Measurements from ENCODE around the gene ADCYAP1R1.
A peak's percentile ranks its signal among the peaks of the same experiment; 100 is the strongest.

ADCYAP1R1 gene

GRCh38 chr7:31133497-31133896 lies 81.4 kb downstream of the ADCYAP1R1 start:
- no peaks in the 10 kb centered on the region for H3K4me1 ChIP-seq
- H3K9me3 ChIP-seq, result 0 out of 2 replicates have a peak, but pooled peaks cover 4% of the 10 kb centered on the region
- no peak for DNase-seq
- H3K36me3 ChIP-seq, result no peaks in the 10 kb centered on the region
- no peaks in the 10 kb centered on the region for H3K27me3 ChIP-seq
- H3K4me3 ChIP-seq (ENCODE audit: low read depth, low read length), result no peak overlapping the region
- no peak for TF ChIP-seq CTCF (IDR thresholded peaks at IDR 0.05; ENCODE audit: low read depth, low read length)

DNA sequence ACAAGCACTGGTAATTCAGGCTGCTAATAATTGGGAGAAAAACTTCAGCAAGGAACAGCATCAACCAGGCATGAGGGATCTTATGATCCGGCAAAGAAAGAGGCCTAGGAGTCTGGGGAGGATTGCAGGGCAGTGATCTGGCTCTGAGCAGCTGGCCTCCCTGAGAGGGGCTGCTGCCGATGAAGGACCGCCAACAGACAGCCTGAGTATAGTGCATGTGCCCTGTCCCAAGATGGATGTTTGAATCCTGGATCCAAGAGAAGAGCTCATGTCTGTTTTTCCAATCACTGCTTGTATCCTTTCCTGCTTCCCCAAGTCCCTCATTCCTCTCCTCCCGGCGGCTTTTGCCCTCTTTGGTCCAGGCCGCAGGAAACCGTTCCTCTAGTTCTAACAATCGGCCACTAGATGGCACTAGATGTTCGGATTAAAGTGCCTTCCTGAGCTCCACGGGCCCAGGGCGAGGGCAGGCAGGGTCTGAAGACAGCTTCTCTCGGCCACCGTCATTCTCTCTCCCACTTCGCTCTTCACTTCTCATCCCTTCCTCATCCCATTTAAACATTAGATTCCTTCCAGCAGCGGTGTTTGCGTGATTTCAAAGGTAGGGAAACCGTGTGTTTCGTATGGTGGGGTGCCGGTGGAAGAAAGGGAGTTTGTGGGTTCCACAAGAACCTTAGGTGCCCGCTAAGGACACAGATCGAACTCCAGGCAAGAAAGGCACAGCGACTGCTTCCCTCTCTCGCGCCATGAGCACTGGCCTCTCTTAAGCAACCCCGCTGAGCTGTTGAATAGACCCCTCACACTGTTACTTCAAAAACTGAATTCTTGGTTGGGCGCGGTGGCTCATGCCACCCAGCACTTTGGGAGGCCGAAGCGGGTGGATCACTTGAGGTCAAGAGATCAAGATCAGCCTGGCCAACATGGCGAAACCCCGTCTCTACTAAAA lies 82.4 kb downstream of the ADCYAP1R1 start:
- H3K4me3 ChIP-seq (ENCODE audit: low read depth, low read length), result no peak overlapping the region
- no peaks in the 10 kb centered on the region for H3K4me1 ChIP-seq
- peak; percentile 84 for DNase-seq
- H3K36me3 ChIP-seq, result no peaks in the 10 kb centered on the region
- H3K27me3 ChIP-seq, result no peaks in the 10 kb centered on the region
- H3K9me3 ChIP-seq, result 0 out of 2 replicates have a peak, but pooled peaks cover 4% of the 10 kb centered on the region
- TF ChIP-seq CTCF (IDR thresholded peaks at IDR 0.05; ENCODE audit: low read depth, low read length), result peak; percentile 74

- no peak overlapping the region for H3K4me3 ChIP-seq (ENCODE audit: low read depth, low read length)
- no peaks in the 10 kb centered on the region for H3K4me1 ChIP-seq
- peaks cover 5% of the 10 kb centered on the region for H3K27me3 ChIP-seq
- no peaks in the 10 kb centered on the region for H3K36me3 ChIP-seq
- no peak for TF ChIP-seq CTCF (IDR thresholded peaks at IDR 0.05; ENCODE audit: low read depth, low read length)
- peak; percentile 36 for DNase-seq
- 0 out of 2 replicates have a peak, but pooled peaks cover 4% of the 10 kb centered on the region for H3K9me3 ChIP-seq
Measured at GRCh38 chr7:31137234-31137633, 85.1 kb downstream of the ADCYAP1R1 start.

DNA sequence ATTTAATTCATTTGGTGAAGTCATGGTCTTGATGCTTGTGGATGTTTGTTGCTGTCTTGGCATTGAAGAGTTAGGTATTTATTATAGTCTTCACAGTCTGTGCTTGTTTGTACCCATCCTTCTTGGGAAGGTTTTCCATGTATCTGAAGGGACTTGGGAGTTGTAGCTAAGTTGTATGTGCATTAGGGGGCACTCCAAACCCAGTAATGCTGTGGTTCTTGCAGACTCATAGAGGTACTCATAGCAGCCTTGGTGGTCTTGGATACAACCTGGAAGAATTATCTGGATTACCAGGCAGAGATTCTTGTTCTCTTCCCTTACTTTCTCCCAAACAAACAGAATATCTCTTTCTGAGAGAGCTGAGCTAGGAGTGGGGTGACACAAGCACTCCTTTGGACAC lies 93.2 kb downstream of the ADCYAP1R1 start:
- no peak overlapping the region for H3K4me3 ChIP-seq (ENCODE audit: low read depth, low read length)
- H3K4me1 ChIP-seq, result no peaks in the 10 kb centered on the region
- peaks cover 5% of the 10 kb centered on the region for H3K27me3 ChIP-seq
- no peaks in the 10 kb centered on the region for H3K36me3 ChIP-seq
- H3K9me3 ChIP-seq, result no peaks in the 10 kb centered on the region
- TF ChIP-seq CTCF (IDR thresholded peaks at IDR 0.05; ENCODE audit: low read depth, low read length), result no peak
- DNase-seq, result no peak

DNA sequence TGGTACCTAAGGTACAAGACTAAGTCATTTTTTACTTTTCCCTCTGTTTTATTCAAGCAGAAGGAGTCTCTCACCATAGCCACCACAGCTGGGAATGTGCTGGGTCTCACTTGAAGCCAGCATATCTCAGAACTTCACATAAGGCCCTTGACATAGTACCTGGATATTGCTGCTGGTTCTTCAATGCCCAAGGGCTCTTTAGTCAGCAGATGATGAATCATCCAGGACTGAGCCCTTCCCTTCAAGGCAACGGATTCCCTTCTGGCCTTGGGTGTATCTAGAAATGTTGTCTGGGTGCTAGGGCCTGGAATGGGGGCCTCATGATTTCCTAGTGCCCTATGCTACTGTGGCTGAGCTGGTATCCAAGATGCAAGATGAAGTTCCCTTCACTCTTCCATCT lies 93.9 kb downstream of the ADCYAP1R1 start:
- no peak for TF ChIP-seq CTCF (IDR thresholded peaks at IDR 0.05; ENCODE audit: low read depth, low read length)
- no peak for DNase-seq
- Histone ChIP-seq H3K9me3 (no peaks in the 10 kb centered on the region), H3K4me1 (no peaks in the 10 kb centered on the region), H3K36me3 (no peaks in the 10 kb centered on the region), H3K4me3 (ENCODE audit: low read depth, low read length) (no peak overlapping the region), H3K27me3 (peaks cover 5% of the 10 kb centered on the region)

GRCh38 chr7:31146538-31146937 lies 94.4 kb downstream of the ADCYAP1R1 start:
- no peak for TF ChIP-seq CTCF (IDR thresholded peaks at IDR 0.05; ENCODE audit: low read depth, low read length)
- Histone ChIP-seq H3K9me3 (no peaks in the 10 kb centered on the region), H3K4me3 (ENCODE audit: low read depth, low read length) (no peak overlapping the region), H3K27me3 (peaks cover 5% of the 10 kb centered on the region), H3K36me3 (no peaks in the 10 kb centered on the region), H3K4me1 (no peaks in the 10 kb centered on the region)
- DNase-seq, result no peak

Measured in BE2C (cell line).